Tibial nerve (tissue), 4 donors: Measurements from ENCODE around the gene CROCC2. TPM values are rescaled to one million over a fixed set of nuclear protein-coding genes. Genes with fewer than 3 reads are reported as not detected.

Experiments used
- DNase-seq, 2 donors: peaks; one replicate each; pipeline ENCODE4 v3.0.0-alpha.2; 2019; ENCODE audit warnings: low spot score in 2 of 2
- H3K27ac ChIP-seq, 4 donors: fragments of 200-600 bp; sonication (generic) in 3 of 4; one replicate each; pipeline ENCODE4 v1.5.1; 2017 to 2019; ENCODE audit warnings: mild to moderate bottlenecking in 1 of 4
- H3K27me3 ChIP-seq, 2 donors: fragments of 200-600 bp; sonication (generic) in 1 of 2; one replicate each; pipeline versions ENCODE4 v1.5.1 to v1.6.0; 2017 to 2019
- H3K36me3 ChIP-seq, 3 donors: fragments of 200-600 bp; sonication (generic); one replicate each; pipeline ENCODE4 v1.5.1; 2018 to 2019
- H3K4me1 ChIP-seq, 4 donors: fragments of 200-600 bp; sonication (generic) in 3 of 4; one replicate each; pipeline ENCODE4 v1.5.1; 2017 to 2019
- H3K4me3 ChIP-seq, 4 donors: fragments of 200-600 bp; sonication (generic) in 3 of 4; one replicate each; pipeline ENCODE4 v1.5.1; 2017 to 2019; ENCODE audit warnings: mild to moderate bottlenecking in 1 of 4, moderate library complexity in 1 of 4
- H3K9me3 ChIP-seq, 4 donors: fragments of 200-600 bp; sonication (generic) in 3 of 4; one replicate each; pipeline ENCODE4 v1.5.1; 2017 to 2019
- EP300 ChIP-seq, 2 donors: sonication (generic); formaldehyde crosslinking; IDR thresholded peaks; one replicate each; pipeline ENCODE4 v1.6.1; 2017; ENCODE audit warnings: antibody characterized with exemption in 2 of 2, mild to moderate bottlenecking in 1 of 2
- POLR2A ChIP-seq, 2 donors: fragments of 450-650 bp; IDR thresholded peaks; one replicate each; pipeline ENCODE4 v1.6.1; 2017; ENCODE audit warnings: antibody characterized with exemption in 2 of 2, mild to moderate bottlenecking in 2 of 2, moderate library complexity in 2 of 2
- WGBS, 2 donors: methylation state at CpG; one replicate each; pipeline ENCODE4 v1.1.5; 2018; 5-methylcytosine and 5-hydroxymethylcytosine counted together
- total RNA-seq, 4 donors: library from RNA; depleted of rRNA; stranded (reverse); fragments of >200 nt; gene quantifications; one replicate each; pipeline ENCODE4 v1.1.0, GENCODE V29; 2016
- TF ChIP-seq, protein P1 (sequence below), 5 experiments: fragments of 200-600 bp in 3 of 5; fragments of 450-650 bp in 2 of 5; sonication (generic) in 3 of 5; IDR thresholded peaks; one replicate each; pipeline ENCODE4 v1.5.1; 2016 to 2019; ENCODE audit warnings: antibody characterized with exemption in 5 of 5, mild to moderate bottlenecking in 3 of 5, moderate library complexity in 2 of 5

CROCC2 gene
- total RNA-seq, 4 donors from 2014 or later = 0.44 to 1.2 TPM; not detected in 2

DNA sequence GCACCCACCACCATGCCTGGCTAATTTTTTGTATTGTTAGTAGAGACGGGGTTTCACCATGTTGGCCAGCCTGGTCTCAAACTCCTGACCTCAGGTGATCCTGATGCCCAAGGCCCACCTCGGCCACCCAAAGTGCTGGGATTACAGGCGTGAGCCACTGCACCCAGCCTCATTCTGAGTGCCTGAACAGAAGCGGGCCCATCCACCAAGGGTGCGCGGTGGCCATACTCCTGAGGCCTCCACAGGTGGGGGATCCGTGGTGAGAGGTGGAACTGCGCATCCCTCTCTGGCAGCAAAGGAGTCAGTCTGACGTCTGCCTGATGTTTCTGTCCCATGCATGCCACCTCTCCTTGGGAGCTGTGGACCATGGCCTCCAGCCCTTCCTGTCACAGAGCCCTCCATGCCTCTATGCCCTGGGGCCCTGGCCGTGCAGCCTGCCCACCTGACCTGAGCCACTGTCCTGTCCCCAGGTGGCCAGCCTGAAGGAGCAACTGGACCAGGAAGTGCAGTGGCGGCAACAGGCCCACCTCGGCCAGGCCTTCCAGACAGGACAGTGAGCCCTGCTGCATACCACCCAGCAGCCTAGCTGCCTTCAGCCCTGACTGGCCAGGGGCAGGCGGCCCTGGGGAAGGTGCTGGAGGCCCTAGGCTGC, 84.7 kb downstream of the CROCC2 start:
- peak overlapping the region; percentile 2 to 73 (median 58) for H3K27ac ChIP-seq
- peaks cover 7 to 95% (median 41%) of the 10 kb centered on the region in 4 donors for H3K4me1 ChIP-seq
- no peaks in the 10 kb centered on the region for H3K36me3 ChIP-seq
- H3K27me3 ChIP-seq = no peaks in the 10 kb centered on the region
- TF ChIP-seq EP300 (IDR thresholded peaks at IDR 0.05) (no peak), POLR2A (IDR thresholded peaks at IDR 0.05) (no peak)
- TF ChIP-seq, protein P1, sequence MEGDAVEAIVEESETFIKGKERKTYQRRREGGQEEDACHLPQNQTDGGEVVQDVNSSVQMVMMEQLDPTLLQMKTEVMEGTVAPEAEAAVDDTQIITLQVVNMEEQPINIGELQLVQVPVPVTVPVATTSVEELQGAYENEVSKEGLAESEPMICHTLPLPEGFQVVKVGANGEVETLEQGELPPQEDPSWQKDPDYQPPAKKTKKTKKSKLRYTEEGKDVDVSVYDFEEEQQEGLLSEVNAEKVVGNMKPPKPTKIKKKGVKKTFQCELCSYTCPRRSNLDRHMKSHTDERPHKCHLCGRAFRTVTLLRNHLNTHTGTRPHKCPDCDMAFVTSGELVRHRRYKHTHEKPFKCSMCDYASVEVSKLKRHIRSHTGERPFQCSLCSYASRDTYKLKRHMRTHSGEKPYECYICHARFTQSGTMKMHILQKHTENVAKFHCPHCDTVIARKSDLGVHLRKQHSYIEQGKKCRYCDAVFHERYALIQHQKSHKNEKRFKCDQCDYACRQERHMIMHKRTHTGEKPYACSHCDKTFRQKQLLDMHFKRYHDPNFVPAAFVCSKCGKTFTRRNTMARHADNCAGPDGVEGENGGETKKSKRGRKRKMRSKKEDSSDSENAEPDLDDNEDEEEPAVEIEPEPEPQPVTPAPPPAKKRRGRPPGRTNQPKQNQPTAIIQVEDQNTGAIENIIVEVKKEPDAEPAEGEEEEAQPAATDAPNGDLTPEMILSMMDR (IDR thresholded peaks at IDR 0.05) = no peak
- WGBS, 2 donors = 90 to 91% methylated on average over 9 to 13 of the region's 13 CpGs
- peaks cover 0 to 12% (median 0%) of the 10 kb centered on the region in 4 donors for H3K9me3 ChIP-seq
- DNase-seq = no peak
- no peak overlapping the region for H3K4me3 ChIP-seq

DNA sequence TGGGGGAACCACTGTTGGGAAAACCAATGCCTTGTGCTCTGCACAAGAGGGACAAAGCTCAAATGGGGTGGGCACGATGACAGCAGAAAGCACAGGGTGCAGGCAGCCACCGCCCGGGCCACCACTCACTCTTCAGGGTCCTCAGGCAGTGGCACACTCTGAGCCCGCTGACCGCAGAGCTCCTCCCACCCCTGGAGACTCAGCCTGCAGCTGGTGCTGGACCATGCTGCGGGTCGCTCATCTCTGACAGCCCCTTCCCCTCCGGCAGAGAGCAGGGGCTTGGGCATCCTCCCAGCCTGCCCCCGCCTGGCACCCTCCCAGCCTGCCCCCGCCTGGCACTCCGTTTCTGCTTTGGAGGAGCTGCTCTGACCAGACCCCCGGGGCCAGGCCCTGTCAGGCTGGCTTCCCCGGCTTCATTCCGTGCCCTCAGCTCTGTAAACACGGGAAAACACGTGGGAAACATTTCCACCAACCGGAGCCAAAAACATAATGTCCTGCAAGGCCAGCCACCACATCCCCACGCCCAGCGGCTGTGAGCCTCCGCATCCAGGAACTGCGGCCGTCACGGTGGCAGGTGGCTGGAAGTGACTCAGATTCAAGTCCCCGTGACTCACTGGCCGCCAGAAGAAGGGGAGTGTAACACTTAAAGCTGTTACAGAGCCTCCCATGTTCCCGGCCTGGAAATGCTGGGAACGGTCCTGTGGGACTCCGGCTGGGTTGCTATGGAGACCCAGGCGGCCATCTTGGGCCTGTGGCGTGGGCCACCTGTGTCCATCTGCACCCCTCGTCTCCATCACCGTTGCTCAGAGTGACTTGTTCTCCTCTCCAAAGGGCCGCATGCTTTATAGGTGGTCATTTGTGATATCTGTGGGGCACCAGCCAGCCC, 85.5 kb downstream of the CROCC2 start:
- 55 to 58% methylated on average over 23 to 33 of the region's 33 CpGs for WGBS, 2 donors

DNA sequence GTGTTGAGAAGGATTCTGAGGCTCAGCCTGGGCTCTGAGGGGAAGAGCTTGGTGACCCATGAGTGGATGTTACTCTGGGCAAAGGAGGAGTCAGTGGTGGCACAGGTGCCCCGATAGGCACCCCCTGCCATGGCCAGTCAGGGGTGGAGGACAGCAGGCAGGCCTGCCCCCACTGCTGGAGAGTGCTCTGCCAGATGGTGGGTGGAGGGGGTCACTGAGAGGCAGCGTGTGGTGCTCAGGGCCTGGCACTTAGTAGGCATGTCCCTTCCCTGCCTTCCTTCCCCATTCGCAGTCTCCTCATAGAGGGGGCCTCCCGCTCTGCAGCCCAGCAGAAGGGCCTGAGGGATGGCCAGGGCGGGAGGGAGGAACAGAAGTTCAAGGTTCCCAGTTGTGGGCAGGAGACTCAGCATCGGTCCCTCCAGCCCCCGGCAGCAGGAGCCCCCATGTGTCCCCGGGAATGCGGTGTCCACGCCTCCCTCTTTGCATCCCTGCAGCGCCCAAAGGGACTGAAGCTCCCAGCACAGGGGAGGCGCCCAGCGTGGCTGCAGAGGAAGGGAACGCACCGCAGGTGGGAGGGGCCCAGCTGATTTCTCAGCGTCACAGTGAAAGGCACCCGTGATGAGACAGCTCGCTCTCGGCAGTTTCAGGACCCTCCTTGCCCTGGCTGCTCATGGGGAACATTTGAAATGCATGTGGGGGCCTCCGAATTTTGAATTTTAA, 86.6 kb downstream of the CROCC2 start:
- Histone ChIP-seq H3K4me3 (no peak overlapping the region), H3K27me3 (no peaks in the 10 kb centered on the region), H3K27ac (peak overlapping the region; percentile 46 to 94 (median 72)), H3K4me1 (peaks cover 4 to 95% (median 40%) of the 10 kb centered on the region in 4 donors), H3K9me3 (peaks cover 0 to 12% (median 0%) of the 10 kb centered on the region in 4 donors), H3K36me3 (no peaks in the 10 kb centered on the region)
- DNase-seq = peak in 1 of 2 donors; percentile 30
- 66% methylated on average over 15 to 17 of the region's 20 CpGs for WGBS, 2 donors
- TF ChIP-seq POLR2A (IDR thresholded peaks at IDR 0.05) (no peak), EP300 (IDR thresholded peaks at IDR 0.05) (no peak)
- TF ChIP-seq, protein P1 (IDR thresholded peaks at IDR 0.05) = no peak

More for the DNA sequence above, 85.5 kb downstream of the CROCC2 start:
- peak overlapping the region; percentile 46 to 77 (median 70) for H3K27ac ChIP-seq
- no peaks in the 10 kb centered on the region for H3K36me3 ChIP-seq
- H3K4me1 ChIP-seq = peaks cover 7 to 95% (median 44%) of the 10 kb centered on the region in 4 donors
- peak; percentile 83 to 89 for DNase-seq
- H3K4me3 ChIP-seq = no peak overlapping the region
- no peaks in the 10 kb centered on the region for H3K27me3 ChIP-seq
- H3K9me3 ChIP-seq = peaks cover 0 to 12% (median 0%) of the 10 kb centered on the region in 4 donors
- TF ChIP-seq, protein P1 (IDR thresholded peaks at IDR 0.05) = no peak
- TF ChIP-seq POLR2A (IDR thresholded peaks at IDR 0.05) (peak in 1 of 2 donors; percentile 11), EP300 (IDR thresholded peaks at IDR 0.05) (peak; percentile 88 to 90)

DNA sequence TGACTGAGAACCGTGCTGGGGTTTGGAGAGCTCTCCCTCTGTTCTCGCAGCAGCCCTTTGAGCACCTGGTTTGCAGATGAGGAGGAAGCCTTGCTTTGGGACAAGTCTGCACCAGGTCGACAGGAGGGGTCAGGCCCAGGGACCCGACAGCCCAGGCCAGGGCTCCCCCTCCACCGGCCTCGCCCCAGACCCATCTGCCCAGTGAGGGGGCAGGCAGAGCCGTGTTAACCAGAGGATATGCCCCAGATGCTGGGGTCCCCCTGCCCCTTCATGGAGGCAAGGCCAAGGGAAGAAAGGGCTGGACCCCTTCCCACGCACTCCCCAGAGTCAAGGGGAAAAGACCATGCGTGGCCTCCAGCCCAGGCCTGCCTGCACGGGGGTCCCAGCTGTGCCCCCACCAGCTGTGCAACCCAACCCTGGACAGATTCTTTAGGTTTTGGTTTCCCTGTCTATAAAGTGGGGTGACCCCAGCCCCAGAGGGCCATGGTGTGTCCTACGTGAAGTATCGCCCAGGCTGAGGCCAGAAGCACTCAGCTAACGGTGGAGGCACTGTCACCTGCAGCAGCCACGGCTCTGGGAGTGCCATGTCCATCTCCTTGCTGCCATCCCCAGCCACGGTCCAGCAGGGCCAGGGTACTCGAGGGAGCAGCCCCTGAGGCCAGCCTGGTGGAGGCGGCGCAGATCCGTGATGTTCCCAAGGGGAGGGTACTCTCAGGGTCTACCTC, 87.5 kb downstream of the CROCC2 start:
- Histone ChIP-seq H3K9me3 (peaks cover 0 to 4% (median 0%) of the 10 kb centered on the region in 4 donors), H3K4me1 (peaks cover 0 to 93% (median 37%) of the 10 kb centered on the region in 4 donors), H3K27ac (peak overlapping the region in 1 of 4 donors; percentile 94), H3K27me3 (no peaks in the 10 kb centered on the region), H3K36me3 (no peaks in the 10 kb centered on the region), H3K4me3 (no peak overlapping the region)
- TF ChIP-seq, protein P1 (IDR thresholded peaks at IDR 0.05) = no peak
- TF ChIP-seq POLR2A (IDR thresholded peaks at IDR 0.05) (no peak), EP300 (IDR thresholded peaks at IDR 0.05) (no peak)
- DNase-seq = peak in 1 of 2 donors; percentile 8
- 82 to 83% methylated on average over 5 to 16 of the region's 19 CpGs for WGBS, 2 donors
